ENCODE data around the gene GATAD1. TPM values are rescaled to one million over a fixed set of nuclear protein-coding genes. Genes with fewer than 3 reads are reported as not detected.

GATAD1 gene
- total RNA-seq, 1 experiment from 2014 or later, result 15.8 TPM

GRCh38 chr7:92489634-92490033 lies 42.4 kb downstream of the GATAD1 start:
- BruUV-seq (replicated peaks), result no TSS peak

GRCh38 chr7:92496876-92497275 lies 49.6 kb downstream of the GATAD1 start:
- TF ChIP-seq EZH2 (IDR thresholded peaks at IDR 0.05; ENCODE audit: low read length, unreplicated experiment) (no peak), CTCF (conservative IDR thresholded peaks at IDR 0.05; ENCODE audit: low read depth, low read length) (no peak), EZH2phosphoT487 (IDR thresholded peaks at IDR 0.05; ENCODE audit: borderline replicate concordance, low read length) (no peak)
- Histone ChIP-seq H3K27ac (ENCODE audit: low read length) (no peak overlapping the region), H3K27me3 (ENCODE audit: low read length) (no peaks in the 10 kb centered on the region), H4K20me1 (ENCODE audit: low read length) (no peaks in the 10 kb centered on the region), H3K4me2 (ENCODE audit: low read length) (no peak overlapping the region), H3K4me1 (ENCODE audit: insufficient read depth, low read length) (no peaks in the 10 kb centered on the region), H3K9me3 (ENCODE audit: low read length) (no peaks in the 10 kb centered on the region), H3K9ac (ENCODE audit: low read length) (no peak overlapping the region), H3K4me3 (ENCODE audit: low read length) (no peak overlapping the region), H2AFZ (ENCODE audit: low read length) (no peak overlapping the region), H3K9me2 (replicated peaks; ENCODE audit: low read length) (no peaks in the 10 kb centered on the region), H3K36me3 (ENCODE audit: low read depth, low read length) (peaks cover 10% of the 10 kb centered on the region; the same call in 1 of the 2 replicates), H3K79me2 (ENCODE audit: low read length) (no peaks in the 10 kb centered on the region), H3F3A (ENCODE audit: low read length, unreplicated experiment) (no peaks in the 10 kb centered on the region)
- DNase-seq (no peak), ATAC-seq (no peak)
- POLR2A ChIA-PET (ENCODE audit: unreplicated experiment), result no interaction called here
- intact Hi-C loops (cut with micrococcal nuclease), result no loop called here
- CTCF ChIA-PET, result no interaction called here
- no TSS peak for BruUV-seq (replicated peaks)

More at GRCh38 chr7:92489634-92490033, 42.4 kb downstream of the GATAD1 start:
- Histone ChIP-seq H3K36me3 (ENCODE audit: low read depth, low read length) (peaks cover 21% of the 10 kb centered on the region; the same call in 1 of the 2 replicates), H3K27me3 (ENCODE audit: low read length) (no peaks in the 10 kb centered on the region), H2AFZ (ENCODE audit: low read length) (no peak overlapping the region), H3K9ac (ENCODE audit: low read length) (no peak overlapping the region), H3K9me3 (ENCODE audit: low read length) (no peaks in the 10 kb centered on the region), H3K27ac (ENCODE audit: low read length) (no peak overlapping the region), H3K4me2 (ENCODE audit: low read length) (no peak overlapping the region), H3K79me2 (ENCODE audit: low read length) (no peaks in the 10 kb centered on the region), H3K4me3 (ENCODE audit: low read length) (no peak overlapping the region), H3K4me1 (ENCODE audit: insufficient read depth, low read length) (peaks cover 5% of the 10 kb centered on the region), H3K9me2 (replicated peaks; ENCODE audit: low read length) (no peaks in the 10 kb centered on the region), H4K20me1 (ENCODE audit: low read length) (no peaks in the 10 kb centered on the region), H3F3A (ENCODE audit: low read length, unreplicated experiment) (no peaks in the 10 kb centered on the region)
- DNase-seq, result no peak
- ChIA-PET POLR2A (ENCODE audit: unreplicated experiment) (no interaction called here), CTCF (no interaction called here)
- no peak for TF ChIP-seq EZH2phosphoT487 (IDR thresholded peaks at IDR 0.05; ENCODE audit: borderline replicate concordance, low read length)
- TF ChIP-seq EZH2 (IDR thresholded peaks at IDR 0.05; ENCODE audit: low read length, unreplicated experiment), result no peak
- no peak for TF ChIP-seq CTCF (conservative IDR thresholded peaks at IDR 0.05; ENCODE audit: low read depth, low read length)
- ATAC-seq, result no peak
- intact Hi-C loops (cut with micrococcal nuclease), result no loop called here

- peaks cover 6% of the 10 kb centered on the region; the same call in 1 of the 2 replicates for H3K36me3 ChIP-seq (ENCODE audit: low read depth, low read length)
- CTCF ChIA-PET, result no interaction called here
- no peak for TF ChIP-seq CTCF (conservative IDR thresholded peaks at IDR 0.05; ENCODE audit: low read depth, low read length)
- TF ChIP-seq EZH2 (IDR thresholded peaks at IDR 0.05; ENCODE audit: low read length, unreplicated experiment), result no peak
- TF ChIP-seq EZH2phosphoT487 (IDR thresholded peaks at IDR 0.05; ENCODE audit: borderline replicate concordance, low read length), result no peak
- no peak for ATAC-seq
- no peak overlapping the region for H3K4me3 ChIP-seq (ENCODE audit: low read length)
- no peak overlapping the region for H3K4me2 ChIP-seq (ENCODE audit: low read length)
- H3K4me1 ChIP-seq (ENCODE audit: insufficient read depth, low read length), result no peaks in the 10 kb centered on the region
- no peak overlapping the region for H2AFZ ChIP-seq (ENCODE audit: low read length)
- POLR2A ChIA-PET (ENCODE audit: unreplicated experiment), result no interaction called here
- H3K27ac ChIP-seq (ENCODE audit: low read length), result no peak overlapping the region
- no peaks in the 10 kb centered on the region for H3K79me2 ChIP-seq (ENCODE audit: low read length)
- DNase-seq, result no peak
- no peak overlapping the region for H3K9ac ChIP-seq (ENCODE audit: low read length)
- no peaks in the 10 kb centered on the region for H3F3A ChIP-seq (ENCODE audit: low read length, unreplicated experiment)
- intact Hi-C loops (cut with micrococcal nuclease), result no loop called here
- no peaks in the 10 kb centered on the region for H4K20me1 ChIP-seq (ENCODE audit: low read length)
- H3K27me3 ChIP-seq (ENCODE audit: low read length), result no peaks in the 10 kb centered on the region
- BruUV-seq (replicated peaks), result no TSS peak
- no peaks in the 10 kb centered on the region for H3K9me2 ChIP-seq (replicated peaks; ENCODE audit: low read length)
- no peaks in the 10 kb centered on the region for H3K9me3 ChIP-seq (ENCODE audit: low read length)
These were observed 51.3 kb downstream of the GATAD1 start for GRCh38 chr7:92498557-92498956.
